HG03103 (cell line): ENCODE results near the gene DNAJB14.

Source experiments
- ATAC-seq: cut with Tn5 transposase; IDR thresholded peaks from one replicate; pipeline ENCODE4 v1.9.1; 2021; ENCODE audit warnings: low read depth; ENCODE audit not compliant: unreplicated experiment

Gene DNAJB14

GRCh38 chr4:99945718-99946355 is 581 bp downstream of the DNAJB14 start:
- peak; percentile 0 for ATAC-seq

GRCh38 chr4:99943904-99944437 is 2.4 kb downstream of the DNAJB14 start:
- no peak for ATAC-seq

- no peak for ATAC-seq
Observed at GRCh38 chr4:99938243-99938753, 8.1 kb downstream of the DNAJB14 start.

- no peak for ATAC-seq
Observed at GRCh38 chr4:99934891-99935290, 11.5 kb downstream of the DNAJB14 start.

- ATAC-seq: no peak
Observed at GRCh38 chr4:99927566-99927965, 18.9 kb downstream of the DNAJB14 start.

GRCh38 chr4:99921174-99921573 is 25.2 kb downstream of the DNAJB14 start:
- no peak for ATAC-seq

GRCh38 chr4:99918656-99919055 is 27.8 kb downstream of the DNAJB14 start:
- ATAC-seq: no peak

- ATAC-seq: no peak
Observed at GRCh38 chr4:99917575-99917974, 28.8 kb downstream of the DNAJB14 start.

GRCh38 chr4:99915449-99915848 is 31.0 kb downstream of the DNAJB14 start:
- no peak for ATAC-seq

GRCh38 chr4:99894998-99895397 is 51.4 kb downstream of the DNAJB14 start:
- ATAC-seq: no peak

- ATAC-seq: peak; percentile 99
Observed at GRCh38 chr4:99894161-99894997, 52.0 kb downstream of the DNAJB14 start, which contains the start of gene LAMTOR3. Gene LAMTOR3 (minus strand): TSS chr4:99894427. CDS start chr4:99893963, 464 bp downstream.

- ATAC-seq: no peak
Observed at GRCh38 chr4:99893839-99894160, 52.6 kb downstream of the DNAJB14 start.

- no peak for ATAC-seq
Observed at GRCh38 chr4:99893029-99893428, 53.4 kb downstream of the DNAJB14 start.

GRCh38 chr4:99891351-99891750 is 55.1 kb downstream of the DNAJB14 start:
- ATAC-seq: no peak

GRCh38 chr4:99887837-99888236 is 58.6 kb downstream of the DNAJB14 start:
- no peak for ATAC-seq

GRCh38 chr4:99886146-99886545 is 60.3 kb downstream of the DNAJB14 start:
- no peak for ATAC-seq

- no peak for ATAC-seq
Observed at GRCh38 chr4:99885687-99886086, 60.7 kb downstream of the DNAJB14 start.

GRCh38 chr4:99885063-99885664 is 61.3 kb downstream of the DNAJB14 start:
- no peak for ATAC-seq

GRCh38 chr4:99879458-99879857 is 67.0 kb downstream of the DNAJB14 start:
- ATAC-seq: no peak

GRCh38 chr4:99878604-99879003 is 67.8 kb downstream of the DNAJB14 start:
- no peak for ATAC-seq

GRCh38 chr4:99876946-99877345 is 69.5 kb downstream of the DNAJB14 start:
- no peak for ATAC-seq
